Activated CD4-positive, CD25-positive, alpha-beta regulatory T cell treated with anti-CD3 and anti-CD28 coated beads, Interleukin-2, amount 50 U/mL, for 24 hours (primary cell): Measurements from ENCODE around the gene NTM.

Source experiments
- ATAC-seq, 2 donors: fragments of 150-1000 bp; cut with Tn5 transposase; one replicate each; pipeline ENCODE4 v1.10.0; 2021; ENCODE audit warnings: mild to moderate bottlenecking in 1 of 2, moderate library complexity in 1 of 2

NTM gene

DNA sequence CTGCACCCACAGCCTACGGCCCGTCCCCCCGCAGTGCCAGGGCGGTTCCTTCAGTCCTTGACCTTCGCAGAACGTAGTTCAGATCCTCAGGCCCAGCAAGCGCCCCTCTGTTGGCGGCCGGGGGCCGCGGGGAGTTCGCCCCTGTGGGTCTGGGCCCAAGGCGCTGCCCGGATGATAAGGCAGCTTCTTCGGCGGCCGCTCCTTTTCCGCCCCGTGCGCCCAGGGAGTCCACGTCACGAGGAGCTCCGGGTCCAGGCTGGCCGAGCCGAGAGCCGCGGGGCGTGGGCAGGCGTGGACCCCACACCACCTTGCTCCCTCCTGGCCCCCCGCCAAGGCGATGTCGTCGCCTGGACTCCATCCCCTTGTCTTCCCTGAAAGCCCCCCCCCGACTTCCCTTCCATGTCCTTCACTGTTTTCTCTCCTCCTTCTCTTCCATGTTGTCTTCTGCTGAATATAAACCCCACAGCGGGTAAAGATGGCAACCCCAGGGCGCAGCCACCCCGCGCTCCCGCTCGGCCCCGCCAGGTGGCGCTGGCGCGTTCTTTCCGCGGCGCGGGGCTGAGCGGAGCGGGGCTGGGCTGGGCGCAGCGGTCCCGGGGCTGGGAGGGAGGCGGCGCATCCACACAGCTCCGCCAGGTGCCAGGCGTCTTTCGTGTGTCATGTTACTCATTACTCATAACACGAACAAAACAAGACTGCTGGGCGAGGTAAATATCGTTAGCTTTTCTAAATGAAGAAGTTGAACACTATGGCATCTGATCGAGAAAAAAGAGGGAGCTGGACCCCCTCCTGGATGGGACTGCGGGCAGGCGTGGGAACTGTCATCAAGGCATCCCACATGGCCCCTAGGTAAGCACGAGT, 321.0 kb downstream of the NTM start:
- peak; percentile 40 to 57 for ATAC-seq

DNA sequence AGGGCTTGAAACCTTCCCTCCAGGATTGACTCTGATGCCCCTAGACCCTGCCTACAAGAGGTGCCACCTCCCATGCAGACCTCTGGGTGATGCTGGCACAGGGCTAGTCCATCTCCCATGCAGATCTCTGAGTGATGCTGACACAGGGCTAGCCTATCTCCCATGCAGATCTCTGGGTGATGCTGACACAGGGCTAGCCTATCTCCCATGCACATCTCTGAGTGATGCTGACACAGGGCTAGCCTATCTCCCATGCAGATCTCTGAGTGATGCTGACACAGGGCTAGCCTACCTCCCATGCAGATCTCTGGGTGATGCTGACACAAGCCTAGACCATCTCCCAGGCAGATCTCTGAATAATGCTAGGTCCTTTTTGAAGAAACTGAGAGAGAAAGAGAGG, 321.7 kb downstream of the NTM start:
- no peak for ATAC-seq

DNA sequence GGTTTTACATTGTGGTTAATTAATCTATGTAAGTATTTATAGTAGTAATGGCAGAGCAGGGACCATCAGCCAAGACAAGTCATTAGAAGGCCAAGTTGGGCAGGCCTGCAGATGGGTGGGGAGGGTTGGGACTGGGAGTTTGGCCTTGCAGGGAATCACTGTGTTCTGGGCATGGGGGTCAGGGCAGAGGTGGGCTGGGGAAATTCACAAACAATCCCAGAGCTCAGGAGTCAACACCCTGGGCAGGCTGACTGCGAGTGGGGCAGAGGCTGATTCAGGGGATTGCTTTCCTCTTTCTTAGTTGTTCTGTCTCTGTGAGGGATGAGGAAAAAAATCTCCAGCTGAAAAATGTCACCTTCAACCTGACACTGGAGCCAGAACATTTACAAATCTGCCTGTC, 322.5 kb downstream of the NTM start:
- no peak for ATAC-seq

DNA sequence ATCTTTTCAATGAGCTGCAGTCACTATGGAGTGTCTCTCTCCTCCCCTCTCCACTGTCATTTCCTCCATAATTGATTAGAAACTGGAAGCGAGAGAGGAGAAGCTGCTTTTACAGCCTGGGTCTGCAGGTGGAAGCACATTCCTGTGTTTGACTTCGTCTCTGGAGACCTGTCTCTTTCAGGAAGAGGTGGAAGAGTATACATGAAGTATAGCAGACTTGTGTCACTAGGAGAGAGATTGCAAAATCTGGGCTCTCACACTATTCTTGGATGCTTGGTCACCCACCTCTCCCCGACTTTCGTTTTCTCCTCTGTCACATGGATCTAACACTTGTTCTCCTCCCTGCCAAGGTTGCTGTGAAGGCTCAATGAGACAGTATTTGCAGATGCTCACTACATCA, 323.3 kb downstream of the NTM start:
- ATAC-seq, result no peak

DNA sequence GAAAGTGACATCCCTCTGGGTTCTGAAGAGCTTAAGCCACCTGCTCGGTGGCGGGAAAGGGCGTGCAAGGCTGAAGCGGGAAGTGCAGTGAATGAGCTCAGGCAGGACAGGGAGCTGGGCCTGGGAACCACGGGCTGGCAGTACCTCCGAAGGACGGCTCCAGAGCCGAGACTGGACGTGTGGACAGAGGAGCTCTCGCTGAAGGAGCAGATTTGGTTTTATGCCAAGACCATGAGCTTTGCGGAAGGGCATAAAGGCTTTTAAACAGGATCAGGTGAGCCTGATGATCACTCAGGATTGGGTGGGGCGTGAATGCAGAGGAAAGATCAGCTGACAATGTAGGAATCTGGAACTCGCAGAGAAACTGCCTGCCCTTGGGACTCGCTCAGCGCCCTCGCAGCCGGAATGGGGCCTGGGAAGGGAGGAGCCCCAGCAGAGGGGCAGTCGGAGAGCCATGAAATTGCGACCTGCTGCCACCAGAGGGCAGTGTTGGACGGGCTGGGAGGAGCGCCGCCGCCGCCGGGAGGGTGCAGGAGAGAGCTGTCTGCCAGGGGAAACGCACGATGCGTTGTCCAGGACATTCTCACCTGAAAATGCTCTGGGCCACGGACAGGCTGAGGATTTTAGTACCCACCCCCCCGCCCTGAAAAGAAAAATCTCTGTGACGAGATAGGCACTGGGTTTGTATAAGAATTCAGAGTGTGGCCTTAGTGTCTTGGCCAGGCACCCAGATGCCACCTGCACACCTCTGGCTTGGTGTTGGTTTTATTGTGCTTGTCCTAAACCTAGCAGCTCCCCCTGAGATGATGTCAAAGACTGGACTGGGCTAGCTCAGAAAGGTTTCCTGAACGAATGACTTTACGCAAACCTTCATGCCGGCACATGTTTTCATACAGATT, 324.4 kb downstream of the NTM start:
- peak in 1 of 2 donors; percentile 51 for ATAC-seq

DNA sequence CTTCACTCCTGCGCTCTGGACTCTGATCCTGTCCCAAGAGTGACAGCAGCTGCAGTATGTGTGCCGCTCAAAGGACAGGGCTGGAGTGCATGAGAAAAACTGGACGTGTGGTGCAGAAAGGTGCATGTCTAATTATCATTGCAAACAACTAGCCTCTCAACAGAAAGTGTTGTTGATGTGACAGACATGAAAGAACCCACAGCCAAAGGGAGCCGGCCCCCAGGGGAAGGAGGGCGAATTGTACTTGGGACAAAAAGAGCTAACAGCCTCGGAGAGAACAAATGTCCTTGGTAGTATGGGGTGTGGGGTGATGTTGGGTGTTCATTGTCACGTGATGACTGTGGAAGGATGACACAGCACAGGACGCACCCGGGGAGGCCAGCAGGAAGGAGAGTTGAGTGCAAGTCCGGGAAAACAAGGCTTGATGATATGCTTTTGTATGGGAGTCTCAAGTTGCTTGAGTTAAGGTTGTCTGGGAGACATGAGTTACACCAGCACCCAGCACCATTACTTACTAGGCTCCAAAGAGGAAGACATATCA, 325.5 kb downstream of the NTM start:
- ATAC-seq, result no peak

DNA sequence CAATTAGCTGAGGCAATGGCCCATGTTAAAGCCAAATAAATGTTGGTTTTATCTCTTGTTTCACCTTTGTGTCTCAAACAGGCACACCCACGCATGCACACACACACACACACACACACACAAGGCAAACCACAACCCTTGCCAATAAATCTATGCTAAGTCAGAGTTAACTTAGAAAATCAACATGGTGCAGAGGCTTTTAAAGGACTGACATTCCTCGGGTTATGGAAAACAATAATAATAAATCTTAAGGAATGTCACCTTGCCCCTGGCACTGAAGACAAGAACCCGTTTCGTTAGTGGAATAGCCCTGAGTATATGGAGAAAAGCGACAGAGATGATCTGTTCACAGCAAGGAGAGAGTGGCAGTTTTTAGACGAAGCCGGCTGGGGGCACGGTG, 326.3 kb downstream of the NTM start:
- ATAC-seq, result no peak

DNA sequence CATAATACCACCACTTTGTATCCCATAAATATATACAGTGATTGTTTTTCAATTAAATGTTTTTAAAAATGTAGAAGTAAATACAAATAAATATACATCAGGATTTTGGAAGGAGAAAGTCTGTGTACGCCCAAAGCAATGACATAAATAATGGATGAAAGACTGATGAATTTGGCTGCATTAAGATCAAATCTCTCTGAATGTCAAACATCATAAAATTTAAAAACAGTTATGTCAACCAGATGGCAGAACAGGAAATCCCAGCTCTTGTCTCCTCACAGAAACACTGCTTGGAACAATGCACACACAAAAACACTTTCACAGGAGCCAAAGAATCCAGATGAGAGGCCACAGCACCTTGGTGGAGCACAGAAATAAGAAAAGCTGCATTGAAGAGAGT, 332.9 kb downstream of the NTM start:
- ATAC-seq, result no peak

DNA sequence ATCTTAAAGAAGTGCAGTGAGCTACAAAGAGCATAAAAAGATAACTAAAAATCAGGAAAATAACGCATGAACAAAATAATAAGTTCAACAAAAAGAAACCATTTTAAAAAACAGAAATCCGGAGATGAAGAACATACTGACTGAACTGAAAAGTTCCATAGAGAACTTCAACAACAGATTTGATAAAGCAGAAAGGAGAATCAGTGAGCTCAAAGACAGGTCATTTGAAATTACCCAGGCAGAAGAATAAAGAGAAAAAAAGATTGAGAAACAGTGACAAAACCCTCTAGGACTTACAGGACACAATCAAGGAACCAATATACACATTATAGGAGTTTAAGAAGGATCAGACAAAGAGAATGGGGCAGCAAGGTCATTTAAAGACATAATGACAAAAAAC, 334.3 kb downstream of the NTM start:
- ATAC-seq, result no peak

DNA sequence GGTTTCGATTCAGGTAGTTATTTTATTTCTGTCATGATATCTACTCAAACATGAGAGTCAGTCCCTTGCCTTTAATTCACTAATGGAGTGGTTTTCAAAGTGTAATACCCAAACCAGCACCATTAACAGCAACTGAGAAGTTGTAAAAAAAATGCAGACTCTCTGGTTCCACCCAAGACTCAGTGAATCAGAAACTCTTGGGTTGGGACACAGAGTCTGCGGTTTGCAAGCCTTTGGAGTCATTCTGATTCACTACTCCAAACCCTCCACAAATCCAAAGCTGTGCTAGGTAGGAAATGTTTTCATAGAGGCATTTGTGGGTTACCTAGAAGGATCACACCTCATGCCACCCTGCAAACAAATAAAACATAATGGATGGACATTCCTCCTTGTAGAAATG, 340.1 kb downstream of the NTM start:
- no peak for ATAC-seq

DNA sequence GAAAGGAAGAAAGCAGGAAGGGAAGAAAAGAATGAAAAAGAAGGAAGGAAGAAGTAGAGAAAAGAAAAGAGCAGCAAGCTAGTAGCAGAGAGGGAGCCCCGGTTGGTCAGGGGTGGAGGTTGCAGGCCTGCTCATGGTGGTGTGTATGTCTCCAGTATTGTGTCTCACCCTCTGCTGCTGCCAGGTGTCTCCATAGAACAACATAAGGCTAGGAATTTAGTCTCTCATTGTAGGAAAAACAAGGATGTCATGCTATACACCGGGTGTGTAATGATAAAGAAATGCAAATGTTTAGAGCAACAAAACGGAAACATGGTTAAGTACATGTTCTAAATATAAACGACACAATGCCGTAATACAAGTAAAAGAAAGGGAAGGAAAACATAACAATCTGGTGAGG, 342.5 kb downstream of the NTM start:
- ATAC-seq, result no peak

DNA sequence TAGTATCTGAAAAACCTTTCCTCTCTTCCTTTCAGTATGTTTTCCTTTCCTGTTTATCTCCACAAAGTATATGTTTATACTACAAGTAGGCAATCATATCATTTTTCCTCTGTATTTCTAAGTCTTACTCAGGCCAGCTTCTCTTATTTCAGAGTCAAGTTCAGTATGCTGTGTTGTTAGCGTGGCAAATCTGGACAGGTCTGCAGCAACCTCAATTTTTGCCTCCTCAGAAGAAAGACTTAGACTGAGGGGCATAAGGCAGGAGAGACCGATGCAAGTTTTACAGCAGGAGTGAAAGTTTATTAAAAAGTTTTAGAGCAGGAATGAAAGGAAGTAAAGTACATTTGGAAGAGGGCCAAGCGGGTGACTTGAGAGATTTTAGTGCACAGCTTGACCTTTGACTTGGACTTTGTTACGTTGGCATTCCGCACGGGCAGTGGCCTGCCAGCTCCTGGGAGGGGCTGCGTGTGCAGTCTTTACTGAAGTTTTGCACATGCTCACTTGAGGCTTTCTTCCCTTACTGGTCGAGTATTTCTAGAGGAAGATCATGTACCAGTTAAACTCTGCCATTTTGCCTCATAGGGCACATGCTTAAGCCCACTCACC, 343.2 kb downstream of the NTM start:
- no peak for ATAC-seq

DNA sequence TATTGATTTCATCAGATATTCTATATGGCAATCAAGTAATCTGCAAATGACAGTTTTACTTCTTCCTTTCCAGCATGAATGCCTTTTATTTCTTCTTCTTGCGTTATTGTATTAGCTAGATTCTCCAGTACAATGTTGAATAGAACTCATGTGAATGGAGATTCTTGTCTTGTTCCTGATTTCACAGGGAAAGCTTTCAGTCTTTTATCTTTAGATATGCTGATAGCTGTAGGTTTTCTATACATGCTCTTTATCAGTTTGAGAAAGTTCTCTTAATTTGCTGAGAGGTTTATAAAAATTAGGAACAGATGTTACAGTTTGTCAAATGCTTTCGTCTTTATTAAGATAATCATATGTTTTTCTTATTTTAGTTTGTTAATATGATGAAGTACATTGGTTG, 347.2 kb downstream of the NTM start:
- ATAC-seq, result no peak

DNA sequence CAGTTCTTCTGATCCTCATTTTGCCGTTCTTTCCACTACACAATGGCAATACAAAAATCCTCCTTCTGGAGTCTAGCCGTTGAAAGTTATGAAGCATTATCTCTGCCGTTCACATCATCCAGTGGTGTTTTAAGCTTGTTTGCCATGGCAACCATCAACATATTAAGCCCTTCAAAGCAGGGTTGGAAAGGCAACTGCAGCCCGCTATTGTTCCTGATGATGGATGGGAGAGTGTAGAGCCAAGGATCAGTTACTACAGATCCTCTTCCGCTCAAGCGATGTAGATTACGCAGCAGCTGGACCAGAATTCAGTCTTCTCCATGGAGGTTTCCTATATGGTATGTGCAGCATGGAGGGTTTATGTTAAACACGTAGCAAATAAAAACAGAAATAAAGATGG, 352.7 kb downstream of the NTM start:
- no peak for ATAC-seq

DNA sequence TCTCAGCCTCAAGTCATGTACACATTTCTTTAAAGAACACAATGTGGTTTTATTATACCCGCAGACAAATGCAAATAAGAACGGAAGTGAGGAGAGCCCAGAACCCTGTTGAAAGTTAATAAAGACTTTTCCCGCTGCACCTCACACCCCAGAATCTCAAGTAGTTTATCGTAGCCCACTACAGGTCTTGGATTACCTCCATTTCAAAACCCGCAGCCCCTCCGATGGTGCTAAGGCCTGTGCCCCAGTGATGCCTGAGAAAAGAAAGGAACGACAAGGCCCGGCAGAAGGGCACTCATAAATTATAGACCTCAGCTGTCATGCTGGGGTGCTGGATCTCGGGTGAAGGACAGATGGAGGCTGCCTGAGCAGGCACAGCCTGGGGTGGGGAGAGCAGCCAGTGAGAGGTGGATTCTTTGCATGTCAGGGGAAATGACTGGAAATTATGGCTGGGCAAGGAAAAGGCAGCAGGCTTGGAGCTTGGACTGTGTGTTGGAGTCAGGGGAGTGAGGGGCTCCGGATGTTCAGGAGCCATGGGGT, 354.1 kb downstream of the NTM start:
- no peak for ATAC-seq

DNA sequence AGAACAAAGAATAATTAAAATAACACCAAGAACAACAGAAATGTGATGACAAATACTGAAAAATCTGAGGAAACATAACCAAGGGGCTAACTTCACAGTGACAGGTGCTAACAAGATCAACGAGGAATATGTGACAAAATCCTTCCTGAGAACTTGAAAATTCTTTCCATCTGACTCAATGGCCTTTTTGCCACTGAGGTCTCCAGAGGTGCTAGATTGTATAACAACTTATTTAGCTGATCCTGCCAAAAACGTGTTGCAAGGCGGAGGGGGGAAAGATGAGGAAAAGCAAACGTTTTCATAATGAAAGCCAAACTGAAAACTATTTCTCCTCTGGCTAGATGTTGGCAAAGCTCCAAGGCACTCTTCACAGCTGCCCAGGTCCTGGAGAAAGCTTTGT, 364.5 kb downstream of the NTM start:
- ATAC-seq, result no peak

DNA sequence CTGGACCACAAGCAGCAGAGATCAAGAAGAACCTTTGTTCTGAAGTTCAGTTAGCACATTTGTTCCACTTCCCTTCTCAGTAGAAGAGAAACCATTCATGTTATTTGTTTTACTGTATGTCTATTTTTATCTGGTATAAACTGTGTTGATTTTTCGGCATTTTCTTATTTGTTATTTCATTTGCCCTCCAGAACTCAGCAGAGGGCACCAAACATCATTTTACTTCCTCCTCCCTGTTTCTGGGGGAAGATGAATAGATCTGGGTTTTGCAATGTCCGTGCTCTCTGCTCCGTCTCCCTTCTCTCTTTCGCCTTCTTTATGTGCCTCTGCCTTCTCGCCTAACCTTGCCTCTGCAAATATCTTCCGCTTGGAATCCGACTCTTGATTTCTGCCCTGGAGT, 366.9 kb downstream of the NTM start:
- ATAC-seq, result no peak

DNA sequence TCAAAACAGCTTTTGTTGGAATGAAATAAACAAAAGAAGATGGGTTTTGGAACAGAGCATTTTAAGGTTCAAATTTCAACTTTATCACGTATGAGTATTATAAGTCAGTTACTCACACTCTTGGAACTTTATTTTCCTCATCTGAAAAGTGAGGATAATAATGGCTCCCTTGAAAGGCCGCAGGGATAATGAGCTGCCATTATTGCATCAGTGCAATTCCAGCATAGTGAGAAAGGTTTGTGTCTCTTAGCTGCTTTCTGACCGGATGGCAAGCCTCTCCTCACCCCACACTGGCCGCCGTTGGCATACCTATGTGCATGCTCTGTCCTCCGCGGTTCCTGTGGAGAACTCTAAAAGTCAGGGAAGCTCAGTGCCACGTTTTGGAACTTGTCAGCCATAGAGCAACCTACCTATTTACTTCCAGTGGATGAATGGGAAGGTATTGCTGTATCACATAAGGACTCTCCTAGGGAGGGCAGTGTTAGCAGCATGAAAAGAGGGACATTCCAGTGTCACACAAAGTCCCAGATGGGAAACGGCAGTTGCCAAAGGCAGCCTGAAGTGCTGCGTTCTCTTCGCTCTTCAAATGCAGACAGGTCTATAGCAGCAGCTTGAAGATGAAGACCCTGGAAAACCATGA, 368.9 kb downstream of the NTM start:
- ATAC-seq, result no peak

DNA sequence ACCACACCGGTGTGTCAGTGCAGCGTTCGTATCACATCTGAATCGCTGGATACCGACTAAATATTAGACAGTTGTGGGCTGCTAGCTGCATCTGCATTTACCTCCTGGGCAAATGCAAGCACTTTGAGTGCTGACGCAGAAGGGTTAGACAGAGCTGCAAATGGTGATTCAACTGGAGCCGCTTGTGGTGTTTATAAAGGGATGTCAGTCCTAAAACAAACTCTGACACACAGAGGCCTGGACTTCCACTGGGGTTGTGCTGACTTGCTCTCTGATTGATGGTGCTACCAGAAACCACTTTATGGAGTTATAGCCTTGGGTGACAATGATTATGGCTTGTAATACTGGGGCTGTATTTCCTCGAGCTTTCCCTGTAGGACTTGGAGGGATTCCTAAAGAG, 374.4 kb downstream of the NTM start:
- ATAC-seq, result no peak

DNA sequence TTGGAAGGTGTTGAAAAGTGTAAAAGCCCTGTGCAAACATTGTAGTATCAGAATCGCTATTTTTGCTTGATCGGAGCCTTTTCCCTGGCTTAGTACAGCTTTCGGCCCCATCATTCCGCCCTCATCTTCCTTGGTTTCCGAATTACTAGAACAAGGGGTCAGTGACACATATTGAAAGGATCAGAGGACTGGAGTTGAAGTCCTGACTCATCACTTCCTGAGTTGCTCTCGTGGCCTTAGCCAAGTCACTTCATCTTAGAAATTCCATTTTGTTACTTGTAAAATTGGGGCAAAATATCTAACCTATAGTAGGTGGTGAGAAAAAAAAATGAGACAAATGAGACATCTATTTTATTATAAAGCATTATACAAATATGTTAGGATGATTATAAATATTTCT, 375.0 kb downstream of the NTM start:
- no peak for ATAC-seq

DNA sequence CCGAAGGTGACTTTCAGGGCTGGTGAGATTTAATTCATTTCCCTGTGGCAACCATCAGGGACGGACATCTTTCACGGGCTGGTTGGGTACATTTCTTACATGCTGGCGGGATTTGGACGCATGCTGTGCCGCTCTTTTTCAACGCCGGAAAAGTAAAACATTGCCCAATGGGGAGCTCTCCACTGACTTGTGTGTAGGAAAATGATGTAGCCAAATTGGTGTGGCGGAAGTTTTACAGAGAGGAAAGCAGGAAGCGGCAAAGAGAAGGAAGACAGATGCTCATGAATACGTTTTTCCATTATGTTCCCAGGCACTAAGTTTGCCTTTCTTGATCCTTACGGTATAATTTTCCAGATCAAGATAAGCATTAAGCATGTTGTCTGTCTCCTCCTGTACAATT, 375.8 kb downstream of the NTM start:
- ATAC-seq, result no peak
